GM23338 (cell line): ENCODE measurements around the gene CDYL2. TPM values are rescaled to one million over a fixed set of nuclear protein-coding genes. Genes with fewer than 3 reads are reported as not detected.

Experiments
- ATAC-seq: fragments of 200-7000 bp; cut with Tn5 transposase; 3 replicates; pipeline ENCODE4 v1.9.1; 2020
- DNase-seq: peaks from one replicate; pipeline ENCODE4 v3.0.0-alpha.2; 2015; ENCODE audit warnings: low spot score
- H2AFZ ChIP-seq: fragments of 200-600 bp; sonication (generic); 2 replicates; pipeline ENCODE4 v1.8.0; 2016; ENCODE audit warnings: antibody characterized with exemption, mild to moderate bottlenecking, moderate library complexity
- H3F3A ChIP-seq: fragments of 200-600 bp; sonication (generic); replicated peaks from 2 replicates; pipeline ENCODE4 v1.8.0; 2017; ENCODE audit warnings: antibody characterized with exemption, mixed run types, low read depth
- H3K27ac ChIP-seq: fragments of 200-600 bp; sonication (generic); 2 replicates; pipeline ENCODE4 v1.6.1; 2016; ENCODE audit warnings: low read depth
- H3K27me3 ChIP-seq: fragments of 200-600 bp; sonication (generic); 2 replicates; pipeline ENCODE4 v1.8.0; 2016; ENCODE audit warnings: mild to moderate bottlenecking, mixed run types, moderate library complexity; ENCODE audit not compliant: insufficient read depth
- H3K36me3 ChIP-seq: fragments of 200-600 bp; sonication (generic); 2 replicates; pipeline ENCODE4 v1.8.0; 2016; ENCODE audit warnings: mild to moderate bottlenecking; ENCODE audit not compliant: insufficient read depth
- H3K4me1 ChIP-seq: fragments of 200-600 bp; sonication (generic); 2 replicates; pipeline ENCODE4 v1.8.0; 2016; ENCODE audit warnings: mild to moderate bottlenecking, moderate library complexity; ENCODE audit not compliant: insufficient read depth
- H3K4me2 ChIP-seq: fragments of 200-600 bp; sonication (generic); 2 replicates; pipeline ENCODE4 v1.7.1; 2017; ENCODE audit warnings: mixed run types
- H3K4me3 ChIP-seq: fragments of 200-600 bp; sonication (generic); 2 replicates; pipeline ENCODE4 v1.6.1; 2016; ENCODE audit warnings: mixed run types
- H3K79me2 ChIP-seq: fragments of 200-600 bp; sonication (generic); replicated peaks from 2 replicates; pipeline ENCODE4 v1.8.0; 2017; ENCODE audit warnings: mild to moderate bottlenecking; ENCODE audit not compliant: insufficient read depth
- H3K9me2 ChIP-seq: fragments of 200-600 bp; sonication (generic); 2 replicates; pipeline ENCODE4 v1.8.0; 2017; ENCODE audit not compliant: insufficient read depth
- H4K20me1 ChIP-seq: fragments of 200-600 bp; sonication (generic); replicated peaks from 2 replicates; pipeline ENCODE4 v1.8.0; 2017; ENCODE audit warnings: mild to moderate bottlenecking; ENCODE audit not compliant: insufficient read depth
- H3K27ac Mint-ChIP-seq: 2 replicates; pipeline ENCODE4 v1.8.0; 2020; ENCODE audit warnings: inconsistent platforms, mild to moderate bottlenecking, moderate library complexity, mixed read lengths
- H3K27me3 Mint-ChIP-seq: 3 replicates; pipeline ENCODE4 v1.8.0; 2022; ENCODE audit warnings: low read depth, mild to moderate bottlenecking, moderate library complexity, mixed read lengths, inconsistent platforms; ENCODE audit not compliant: insufficient read depth, poor library complexity
- H3K36me3 Mint-ChIP-seq: 3 replicates; pipeline ENCODE4 v1.8.0; 2021; ENCODE audit warnings: low read depth, mild to moderate bottlenecking, inconsistent platforms, moderate library complexity, mixed read lengths
- H3K4me1 Mint-ChIP-seq: 3 replicates; pipeline ENCODE4 v1.8.0; 2020; ENCODE audit warnings: mild to moderate bottlenecking, inconsistent platforms, mixed read lengths
- H3K4me3 Mint-ChIP-seq: 3 replicates; pipeline ENCODE4 v1.8.0; 2021; ENCODE audit warnings: moderate library complexity, mild to moderate bottlenecking, inconsistent platforms, mixed read lengths
- H3K9me3 Mint-ChIP-seq: 3 replicates; pipeline ENCODE4 v1.8.0; 2020; ENCODE audit warnings: moderate library complexity, mild to moderate bottlenecking, inconsistent platforms, mixed read lengths
- CREB1 ChIP-seq: fragments of 250-450 bp; sonication (Bioruptor Pico); IDR thresholded peaks from 2 replicates; pipeline ENCODE4 v1.5.0; 2020; ENCODE audit warnings: low read depth, mild to moderate bottlenecking, moderate library complexity
- CTCF ChIP-seq, 2 experiments: fragments of 200-600 bp in 1 of 2; sonication (generic) in 1 of 2; conservative IDR thresholded peaks; 2 replicates each; pipeline versions ENCODE4 v1.5.1 to v1.6.1; 2016 to 2017; ENCODE audit warnings: antibody characterized with exemption in 2 of 2, low read depth in 2 of 2, mild to moderate bottlenecking in 2 of 2, moderate library complexity in 1 of 2
- ETS1 ChIP-seq: IDR thresholded peaks from 2 replicates; pipeline ENCODE4 v1.6.1; 2016; ENCODE audit warnings: antibody characterized with exemption
- EZH2 ChIP-seq: fragments of 200-600 bp; sonication (generic); IDR thresholded peaks from one replicate; pipeline ENCODE4 v1.8.0; 2017; ENCODE audit warnings: antibody characterized with exemption, mild to moderate bottlenecking, low read depth; ENCODE audit not compliant: unreplicated experiment
- EZH2phosphoT487 ChIP-seq: fragments of 200-600 bp; sonication (generic); IDR thresholded peaks from one replicate; pipeline ENCODE4 v1.8.1; 2018; ENCODE audit warnings: antibody characterized with exemption; ENCODE audit not compliant: unreplicated experiment
- JUNB ChIP-seq: IDR thresholded peaks from one replicate; pipeline ENCODE4 v1.6.1; 2016; ENCODE audit warnings: antibody characterized with exemption; ENCODE audit not compliant: unreplicated experiment
- NANOG ChIP-seq: IDR thresholded peaks from 2 replicates; pipeline ENCODE4 v1.6.1; 2016; ENCODE audit warnings: antibody characterized with exemption, borderline replicate concordance
- POLR2AphosphoS5 ChIP-seq: IDR thresholded peaks from 2 replicates; pipeline ENCODE4 v1.6.1; 2016; ENCODE audit warnings: antibody characterized with exemption, low read depth
- REST ChIP-seq: IDR thresholded peaks from one replicate; pipeline ENCODE4 v1.6.1; 2018; ENCODE audit warnings: antibody characterized with exemption; ENCODE audit not compliant: unreplicated experiment
- STAT1 ChIP-seq: IDR thresholded peaks from one replicate; pipeline ENCODE4 v1.6.1; 2016; ENCODE audit warnings: antibody characterized with exemption; ENCODE audit not compliant: unreplicated experiment
- ZNF114 ChIP-seq: fragments of 250-450 bp; sonication (Bioruptor Pico); IDR thresholded peaks from 2 replicates; pipeline ENCODE4 v1.5.0; 2020; ENCODE audit warnings: mild to moderate bottlenecking, moderate library complexity
- ZNF331 ChIP-seq: fragments of 250-450 bp; sonication (Bioruptor Pico); IDR thresholded peaks from 2 replicates; pipeline ENCODE4 v1.5.0; 2020; ENCODE audit warnings: low read depth, mild to moderate bottlenecking, moderate library complexity
- ZNF462 ChIP-seq: fragments of 250-450 bp; sonication (Bioruptor Pico); IDR thresholded peaks from 2 replicates; pipeline ENCODE4 v1.5.0; 2020; ENCODE audit warnings: mild to moderate bottlenecking, moderate library complexity
- polyA plus RNA-seq: library from polyadenylated mRNA; unstranded; fragments of >200 nt; fragmentation: Nextera tagmentation; extraction: Ambion mirVana; gene quantifications from 2 replicates; pipeline ENCODE4 v1.2.1, GENCODE V29; 2016
- total RNA-seq: library from RNA; depleted of rRNA; stranded (reverse); fragments of >200 nt; shearing (Covaris generic); gene quantifications from 2 replicates; pipeline ENCODE4 v1.2.3, GENCODE V29; 2014

CDYL2 gene
- total and polyA plus RNA-seq, 2 experiments from 2014 or later = 0.82 to 4.3 TPM

GRCh38 chr16:80693553-80693952 lies 110.8 kb downstream of the CDYL2 start:
- Histone ChIP-seq H3K4me1 (no peaks in the 10 kb centered on the region), H3K79me2 (no peaks in the 10 kb centered on the region), H3K36me3 (no peaks in the 10 kb centered on the region), H3K4me2 (no peak overlapping the region), H2AFZ (no peak overlapping the region), H3F3A (no peaks in the 10 kb centered on the region), H3K9me2 (no peaks in the 10 kb centered on the region), H3K27ac (no peak overlapping the region), H3K4me3 (no peak overlapping the region), H4K20me1 (peaks cover 6% of the 10 kb centered on the region; the same call in 1 of the 2 replicates), H3K27me3 (no peaks in the 10 kb centered on the region)
- H3K27me3 Mint-ChIP-seq = peaks cover 2% of the 10 kb centered on the region
- TF ChIP-seq EZH2phosphoT487 = no peak
- TF ChIP-seq ETS1 = no peak
- TF ChIP-seq CREB1 (CRISPR knock-in tag) = no peak
- no peak for TF ChIP-seq POLR2AphosphoS5
- no peak for TF ChIP-seq ZNF331 (CRISPR knock-in tag)
- TF ChIP-seq ZNF114 (CRISPR knock-in tag) = no peak
- TF ChIP-seq EZH2 = no peak
- no peak for TF ChIP-seq JUNB
- TF ChIP-seq CTCF (conservative IDR thresholded peaks at IDR 0.05; ENCODE audit: low read depth in 2 of 2) = no peak
- no peak for TF ChIP-seq NANOG
- TF ChIP-seq STAT1 = no peak
- TF ChIP-seq REST = no peak
- no peak for TF ChIP-seq ZNF462 (CRISPR knock-in tag)
- H3K4me1 Mint-ChIP-seq = peaks cover 9% of the 10 kb centered on the region
- H3K27ac Mint-ChIP-seq = no peak overlapping the region
- H3K4me3 Mint-ChIP-seq = no peak overlapping the region
- no peaks in the 10 kb centered on the region for H3K9me3 Mint-ChIP-seq
- no peak for ATAC-seq
- DNase-seq = no peak
- H3K36me3 Mint-ChIP-seq = no peaks in the 10 kb centered on the region
